Natural killer cell (primary cell): ENCODE data around the gene ZDHHC20. TPM values are rescaled to one million over a fixed set of nuclear protein-coding genes. Genes with fewer than 3 reads are reported as not detected.
A peak's percentile ranks its signal among the peaks of the same experiment; 100 is the strongest.

Experiments used
- ATAC-seq, 3 donors: fragments of 150-1000 bp in 2 of 3; fragments of 200-7000 bp in 1 of 3; cut with Tn5 transposase; 1 replicate in 1 of 3; 2 replicates in 2 of 3; pipeline ENCODE4 v1.10.0; 2021; ENCODE audit warnings: mild to moderate bottlenecking in 2 of 3, moderate library complexity in 2 of 3
- DNase-seq, 2 donors: peaks; one replicate each; pipeline versions ENCODE4 v3.0.0 to v3.0.0-alpha.2; 2013 to 2021; ENCODE audit warnings: mixed read lengths in 1 of 2
- H3K27ac ChIP-seq: one replicate; pipeline ENCODE4 v1.5.1; 2013; ENCODE audit warnings: mild to moderate bottlenecking, low read length
- H3K27me3 ChIP-seq: one replicate; pipeline ENCODE4 v1.6.1; 2013; ENCODE audit warnings: low read length; ENCODE audit not compliant: control insufficient read depth, insufficient read depth
- H3K36me3 ChIP-seq: one replicate; pipeline ENCODE4 v1.6.1; 2013; ENCODE audit warnings: low read length; ENCODE audit not compliant: control insufficient read depth, insufficient read depth
- H3K4me1 ChIP-seq: one replicate; pipeline ENCODE4 v1.6.1; 2013; ENCODE audit warnings: low read length; ENCODE audit not compliant: control insufficient read depth, insufficient read depth
- H3K4me3 ChIP-seq: one replicate; pipeline ENCODE4 v1.5.1; 2013; ENCODE audit warnings: low read length
- H3K9me3 ChIP-seq: one replicate; pipeline ENCODE4 v1.6.1; 2013; ENCODE audit warnings: low read length; ENCODE audit not compliant: control insufficient read depth, insufficient read depth
- H3K27ac Mint-ChIP-seq, 2 donors: one replicate each; pipeline ENCODE4 v1.8.0; 2022; ENCODE audit warnings: mild to moderate bottlenecking in 2 of 2, mixed read lengths in 2 of 2, moderate library complexity in 1 of 2
- H3K27me3 Mint-ChIP-seq, 2 donors: one replicate each; pipeline ENCODE4 v1.8.0; 2022; ENCODE audit warnings: low read depth in 2 of 2, mixed read lengths in 2 of 2
- H3K36me3 Mint-ChIP-seq: one replicate; pipeline ENCODE4 v1.8.0; 2022; ENCODE audit warnings: mixed read lengths
- H3K4me1 Mint-ChIP-seq, 2 donors: one replicate each; pipeline ENCODE4 v1.8.0; 2022; ENCODE audit warnings: mixed read lengths in 2 of 2
- H3K4me3 Mint-ChIP-seq: one replicate; pipeline ENCODE4 v1.8.0; 2022; ENCODE audit warnings: mild to moderate bottlenecking, moderate library complexity, mixed read lengths
- H3K9me3 Mint-ChIP-seq, 2 donors: one replicate each; pipeline ENCODE4 v1.8.0; 2022; ENCODE audit warnings: mixed read lengths in 2 of 2
- WGBS: methylation state at CpG from one replicate; pipeline ENCODE4 v1.1.7; 2013; ENCODE audit warnings: missing lambda C conversion rate; ENCODE audit not compliant: insufficient coverage; 5-methylcytosine and 5-hydroxymethylcytosine counted together
- intact Hi-C: fragments of 100-400 bp; cut with micrococcal nuclease; formaldehyde crosslinking; loops from one replicate; pipeline ENCODE4 v1.14.2; 2022
- total RNA-seq, 4 donors: library from RNA; stranded (reverse); fragments of 120-200 nt in 1 of 4; gene quantifications; one replicate each; pipeline versions ENCODE4 v1.2.3 to v1.2.4, GENCODE V29; 2013 to 2022
- TF ChIP-seq, protein P1 (sequence below): fragments of 200-600 bp; IDR thresholded peaks from one replicate; pipeline ENCODE4 v1.8.0; 2022; ENCODE audit warnings: antibody characterized with exemption

The ZDHHC20 gene
- total RNA-seq, 3 donors from 2014 or later (not counting 1 experiment from before 2014, with no cell fraction given), result 85.1 to 116 (median 93.4) TPM

DNA sequence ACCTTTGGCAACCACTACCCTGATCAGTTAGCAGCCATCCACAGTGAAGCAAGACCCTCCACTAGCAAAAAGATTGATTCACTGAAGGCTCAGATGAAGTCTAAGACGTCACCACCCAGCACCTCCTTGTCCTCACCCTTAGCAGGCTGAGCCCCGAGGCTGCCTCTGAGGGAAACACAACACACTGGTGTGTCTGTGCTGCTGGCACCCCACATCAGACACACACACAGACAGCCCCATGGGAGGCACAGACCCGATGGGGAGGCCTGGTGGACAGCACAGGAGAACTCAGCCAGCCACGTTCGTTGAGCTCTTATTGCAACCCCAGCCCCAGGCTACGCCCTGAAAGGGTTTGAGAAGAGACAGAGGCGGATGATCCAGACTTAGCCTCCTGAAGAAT lies 94.7 kb downstream of the ZDHHC20 start:
- peak overlapping the region; percentile 84 to 86 for H3K27ac Mint-ChIP-seq
- no peaks in the 10 kb centered on the region for H3K36me3 Mint-ChIP-seq

DNA sequence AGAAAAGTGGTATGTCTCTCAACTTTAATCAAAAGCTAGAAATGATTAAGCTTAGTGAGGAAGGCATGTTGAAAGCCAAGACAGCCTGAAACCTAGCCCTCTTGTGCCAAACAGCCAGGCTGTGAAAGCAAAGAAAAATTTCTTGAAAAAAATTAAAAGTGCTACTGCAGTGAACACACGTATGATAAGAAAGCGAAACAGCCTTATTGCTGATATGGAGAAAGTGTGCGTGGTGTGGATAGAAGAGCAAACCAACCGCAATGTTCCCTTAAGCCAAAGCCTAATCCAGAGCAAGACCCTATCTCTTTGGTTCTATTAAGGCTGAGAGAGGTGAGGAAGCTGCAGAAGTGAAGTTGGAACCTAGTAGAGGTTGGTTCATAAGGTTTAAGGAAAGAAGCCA lies 96.4 kb downstream of the ZDHHC20 start:
- H3K27me3 ChIP-seq, result no peaks in the 10 kb centered on the region
- Mint-ChIP-seq H3K9me3 (no peaks in the 10 kb centered on the region), H3K27me3 (no peaks in the 10 kb centered on the region), H3K4me3 (no peak overlapping the region), H3K4me1 (peaks cover 18 to 28% of the 10 kb centered on the region in 2 donors), H3K36me3 (no peaks in the 10 kb centered on the region), H3K27ac (no peak overlapping the region)
- 94% methylated on average over 4 of the region's 4 CpGs for WGBS
- no peak overlapping the region for H3K27ac ChIP-seq
- no peaks in the 10 kb centered on the region for H3K9me3 ChIP-seq
- TF ChIP-seq, protein P1, sequence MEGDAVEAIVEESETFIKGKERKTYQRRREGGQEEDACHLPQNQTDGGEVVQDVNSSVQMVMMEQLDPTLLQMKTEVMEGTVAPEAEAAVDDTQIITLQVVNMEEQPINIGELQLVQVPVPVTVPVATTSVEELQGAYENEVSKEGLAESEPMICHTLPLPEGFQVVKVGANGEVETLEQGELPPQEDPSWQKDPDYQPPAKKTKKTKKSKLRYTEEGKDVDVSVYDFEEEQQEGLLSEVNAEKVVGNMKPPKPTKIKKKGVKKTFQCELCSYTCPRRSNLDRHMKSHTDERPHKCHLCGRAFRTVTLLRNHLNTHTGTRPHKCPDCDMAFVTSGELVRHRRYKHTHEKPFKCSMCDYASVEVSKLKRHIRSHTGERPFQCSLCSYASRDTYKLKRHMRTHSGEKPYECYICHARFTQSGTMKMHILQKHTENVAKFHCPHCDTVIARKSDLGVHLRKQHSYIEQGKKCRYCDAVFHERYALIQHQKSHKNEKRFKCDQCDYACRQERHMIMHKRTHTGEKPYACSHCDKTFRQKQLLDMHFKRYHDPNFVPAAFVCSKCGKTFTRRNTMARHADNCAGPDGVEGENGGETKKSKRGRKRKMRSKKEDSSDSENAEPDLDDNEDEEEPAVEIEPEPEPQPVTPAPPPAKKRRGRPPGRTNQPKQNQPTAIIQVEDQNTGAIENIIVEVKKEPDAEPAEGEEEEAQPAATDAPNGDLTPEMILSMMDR, result no peak
- no peak overlapping the region for H3K4me3 ChIP-seq
- H3K4me1 ChIP-seq, result peaks cover 30% of the 10 kb centered on the region
- DNase-seq (no peak), ATAC-seq (no peak)
- intact Hi-C loops, result no loop called here
- H3K36me3 ChIP-seq, result no peaks in the 10 kb centered on the region

More for the DNA sequence above, 94.7 kb downstream of the ZDHHC20 start:
- DNase-seq (no peak), ATAC-seq (no peak)
- peaks cover 18 to 36% of the 10 kb centered on the region in 2 donors for H3K4me1 Mint-ChIP-seq
- no peaks in the 10 kb centered on the region for H3K27me3 Mint-ChIP-seq
- intact Hi-C loops, result no loop called here
- H3K4me3 ChIP-seq, result no peak overlapping the region
- no peaks in the 10 kb centered on the region for H3K36me3 ChIP-seq
- 88% methylated on average over 7 of the region's 7 CpGs for WGBS
- H3K27me3 ChIP-seq, result no peaks in the 10 kb centered on the region
- TF ChIP-seq, protein P1, result no peak
- no peak overlapping the region for H3K27ac ChIP-seq
- peaks cover 37% of the 10 kb centered on the region for H3K4me1 ChIP-seq
- no peak overlapping the region for H3K4me3 Mint-ChIP-seq
- no peaks in the 10 kb centered on the region for H3K9me3 Mint-ChIP-seq
- H3K9me3 ChIP-seq, result no peaks in the 10 kb centered on the region

DNA sequence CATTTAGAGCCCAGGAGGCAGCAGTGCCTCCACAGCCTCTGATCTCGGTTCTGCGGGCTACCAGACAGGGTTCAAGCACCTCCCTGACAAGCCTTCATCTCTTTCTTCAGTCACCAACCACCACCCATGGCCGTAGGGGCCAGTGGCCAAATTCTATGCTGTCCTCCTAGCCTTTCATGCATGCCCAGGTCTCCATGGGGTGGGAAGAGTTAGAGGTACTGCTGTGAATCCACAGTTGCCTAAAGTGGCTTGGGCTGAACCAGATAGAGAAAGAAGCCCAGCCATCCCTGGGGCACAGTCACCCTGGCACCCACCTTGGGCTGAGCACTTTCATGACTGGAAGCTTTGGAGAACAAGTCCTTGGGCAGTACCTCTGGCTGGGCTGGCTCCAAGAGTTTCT lies 97.4 kb downstream of the ZDHHC20 start:
- DNase-seq, result no peak
- Mint-ChIP-seq H3K4me3 (no peak overlapping the region), H3K36me3 (no peaks in the 10 kb centered on the region), H3K27me3 (no peaks in the 10 kb centered on the region), H3K4me1 (peaks cover 18 to 28% of the 10 kb centered on the region in 2 donors), H3K9me3 (no peaks in the 10 kb centered on the region), H3K27ac (no peak overlapping the region)
- WGBS, result 91% methylated on average over 3 of the region's 3 CpGs
- Histone ChIP-seq H3K27me3 (no peaks in the 10 kb centered on the region), H3K27ac (no peak overlapping the region), H3K36me3 (no peaks in the 10 kb centered on the region), H3K4me1 (peaks cover 22% of the 10 kb centered on the region), H3K4me3 (no peak overlapping the region), H3K9me3 (no peaks in the 10 kb centered on the region)
- TF ChIP-seq, protein P1, result no peak
- ATAC-seq, result no peak
- intact Hi-C loops, result no loop called here

DNA sequence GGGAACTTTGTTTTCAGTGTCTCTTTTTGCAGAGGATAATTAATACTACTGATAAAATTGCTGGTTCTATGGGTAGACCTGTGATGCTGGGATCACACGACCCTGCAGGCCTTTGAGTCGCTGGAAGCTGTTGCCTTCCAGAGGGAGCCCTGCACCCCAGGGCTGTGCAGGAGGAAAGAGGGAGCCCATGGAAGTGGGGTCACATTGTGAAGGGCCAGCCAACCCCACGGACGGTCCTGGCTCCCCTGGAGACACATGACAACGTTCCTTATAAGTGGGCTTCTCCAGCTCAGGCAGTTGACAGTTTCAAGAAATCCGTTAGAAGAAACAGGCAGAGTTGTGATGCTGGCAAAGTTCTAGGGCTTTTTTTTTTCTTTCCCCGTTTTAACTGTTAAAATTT lies 98.0 kb downstream of the ZDHHC20 start:
- DNase-seq (no peak), ATAC-seq (no peak)
- H3K27ac ChIP-seq, result no peak overlapping the region
- H3K4me1 ChIP-seq, result peaks cover 18% of the 10 kb centered on the region
- TF ChIP-seq, protein P1, result no peak
- H3K4me1 Mint-ChIP-seq, result peaks cover 17 to 26% of the 10 kb centered on the region in 2 donors
- no peaks in the 10 kb centered on the region for H3K36me3 ChIP-seq
- no peaks in the 10 kb centered on the region for H3K27me3 Mint-ChIP-seq
- H3K9me3 ChIP-seq, result no peaks in the 10 kb centered on the region
- H3K36me3 Mint-ChIP-seq, result no peaks in the 10 kb centered on the region
- H3K4me3 ChIP-seq, result no peak overlapping the region
- 86% methylated on average over 7 of the region's 7 CpGs for WGBS
- intact Hi-C loops, result no loop called here
- H3K4me3 Mint-ChIP-seq, result no peak overlapping the region
- H3K9me3 Mint-ChIP-seq, result no peaks in the 10 kb centered on the region
- no peaks in the 10 kb centered on the region for H3K27me3 ChIP-seq
- H3K27ac Mint-ChIP-seq, result no peak overlapping the region
